ENCODE data around the gene ROR2.

The ROR2 gene

DNA sequence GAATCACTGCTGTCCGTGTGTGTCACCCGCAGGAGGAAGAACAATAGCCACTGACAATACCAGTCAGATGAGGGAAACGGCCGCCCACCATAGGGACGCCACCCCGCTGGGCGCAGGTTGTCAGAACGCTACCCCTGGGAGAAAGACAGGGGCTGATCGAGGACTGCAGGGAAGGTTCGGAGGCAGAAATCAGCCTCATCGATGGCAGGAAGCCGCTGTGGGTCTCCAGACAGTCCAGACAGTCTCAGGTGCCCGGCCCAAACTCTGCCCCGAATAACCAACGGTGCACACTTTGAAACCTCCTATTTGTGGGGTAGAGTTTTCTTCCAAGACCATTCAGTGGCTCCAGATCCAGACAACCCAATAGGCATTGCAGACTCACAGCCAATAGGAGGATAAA, 181.5 kb downstream of the ROR2 start:
- DNase-seq, result no peak

DNA sequence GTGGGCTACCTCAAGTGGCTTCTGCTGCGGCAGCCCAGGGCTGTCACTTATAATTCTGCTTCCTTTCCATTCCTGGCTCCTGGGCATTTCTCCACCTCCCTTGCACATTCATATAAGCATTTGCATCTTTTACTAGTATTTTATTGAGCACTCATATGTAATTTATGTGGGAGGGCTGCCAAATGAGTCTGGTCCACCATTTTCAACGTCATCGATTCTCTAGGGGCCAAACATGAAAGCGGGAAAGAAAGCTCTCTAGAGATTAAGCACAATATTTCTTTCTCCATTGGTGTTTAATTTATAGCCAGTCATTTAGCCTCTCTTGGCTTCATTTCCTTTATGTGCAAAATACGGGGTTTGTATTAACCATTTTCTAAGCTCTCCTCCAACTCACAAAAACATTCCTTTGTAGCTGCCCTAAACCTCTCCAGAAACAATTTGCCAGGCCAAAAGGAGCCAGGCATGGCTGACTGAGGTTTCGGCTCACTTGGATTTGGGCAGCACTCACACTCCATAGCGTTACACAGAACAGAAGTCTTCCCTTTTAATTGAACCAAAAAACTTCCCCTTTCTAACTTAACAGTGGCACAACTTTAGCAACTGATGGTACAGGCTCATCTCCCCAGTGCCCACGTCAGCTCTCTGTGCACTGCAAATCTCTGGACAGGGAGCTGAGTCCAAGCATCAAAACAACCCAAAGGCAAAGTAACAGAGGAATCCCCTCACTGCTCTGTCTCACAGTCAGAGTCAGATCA, 183.5 kb downstream of the ROR2 start:
- no peak for DNase-seq

DNA sequence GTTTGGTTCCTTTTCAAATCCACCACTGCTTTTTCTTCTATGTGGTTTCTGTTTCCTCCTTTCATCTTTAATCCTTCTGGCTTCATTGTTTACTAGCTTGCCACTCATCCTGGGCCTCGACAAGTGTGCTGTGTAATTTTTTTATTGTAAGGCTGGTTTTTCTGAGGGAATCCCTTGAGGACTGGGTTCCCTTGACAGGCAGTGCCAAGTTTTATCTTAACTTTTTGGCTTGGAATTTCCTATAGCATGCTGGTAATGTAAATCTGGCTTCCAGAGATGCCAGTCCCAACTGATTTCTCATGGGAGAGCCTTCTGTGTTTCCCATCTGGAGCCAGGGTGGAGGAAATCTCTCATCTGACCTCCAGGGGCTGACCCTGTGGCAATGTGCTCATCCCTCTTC, 184.7 kb downstream of the ROR2 start:
- DNase-seq, result no peak

DNA sequence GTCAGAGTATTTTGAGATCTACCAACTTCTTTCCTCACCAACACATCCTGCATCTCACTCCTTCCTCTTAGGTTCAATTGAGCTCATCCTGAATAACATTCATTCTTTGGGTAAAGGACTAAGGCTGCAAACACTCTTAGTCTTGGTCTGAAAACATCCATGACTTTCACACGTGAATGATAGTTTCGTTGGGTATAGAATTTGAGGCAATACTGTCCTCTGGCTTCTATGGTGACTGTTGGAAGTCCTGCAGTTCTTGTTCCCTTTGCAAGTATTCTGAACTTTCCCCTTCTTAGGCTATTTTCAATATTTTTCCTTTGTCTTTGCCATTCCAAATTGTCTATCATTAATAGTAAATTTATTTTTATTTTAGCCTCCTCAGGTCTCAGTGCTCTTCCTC, 185.4 kb downstream of the ROR2 start:
- no peak for DNase-seq

DNA sequence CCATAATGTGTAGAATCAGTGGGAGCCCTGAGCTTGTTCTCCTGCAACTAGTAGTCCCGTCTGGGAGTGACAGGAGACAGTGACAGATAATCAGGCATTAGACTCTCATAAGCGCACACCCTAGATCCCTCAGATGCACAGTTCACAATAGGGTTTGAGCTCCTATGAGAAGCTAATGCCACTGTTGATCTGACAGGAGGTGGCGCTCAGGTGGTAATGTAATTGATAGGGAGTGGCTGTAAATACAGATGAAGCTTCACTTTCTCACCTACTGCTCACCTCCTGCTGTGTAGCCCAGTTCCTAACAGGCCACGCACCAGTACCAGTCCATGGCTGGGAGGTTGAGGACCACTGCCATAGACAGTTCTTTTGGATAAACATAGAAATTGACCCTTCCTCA, 188.7 kb downstream of the ROR2 start:
- DNase-seq, result no peak

DNA sequence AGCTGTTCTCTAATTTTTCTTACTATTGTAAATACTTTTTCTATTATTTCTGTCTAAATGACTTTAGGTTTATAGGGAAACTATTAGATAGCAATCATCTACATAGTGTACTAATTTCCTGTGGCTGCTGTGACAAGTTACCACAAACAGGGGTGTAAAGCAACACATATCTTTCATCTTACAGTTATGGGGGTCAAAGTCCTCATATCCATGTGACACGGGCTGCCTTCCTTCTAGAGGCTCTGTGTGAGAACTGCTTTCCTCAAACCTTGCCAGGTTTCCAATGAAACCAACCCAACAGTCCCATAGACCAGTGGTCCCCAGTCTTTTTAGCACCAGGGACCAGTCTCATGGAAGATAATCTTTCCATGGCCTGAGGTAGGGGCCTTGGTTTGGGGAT, 189.1 kb downstream of the ROR2 start:
- DNase-seq, result no peak

DNA sequence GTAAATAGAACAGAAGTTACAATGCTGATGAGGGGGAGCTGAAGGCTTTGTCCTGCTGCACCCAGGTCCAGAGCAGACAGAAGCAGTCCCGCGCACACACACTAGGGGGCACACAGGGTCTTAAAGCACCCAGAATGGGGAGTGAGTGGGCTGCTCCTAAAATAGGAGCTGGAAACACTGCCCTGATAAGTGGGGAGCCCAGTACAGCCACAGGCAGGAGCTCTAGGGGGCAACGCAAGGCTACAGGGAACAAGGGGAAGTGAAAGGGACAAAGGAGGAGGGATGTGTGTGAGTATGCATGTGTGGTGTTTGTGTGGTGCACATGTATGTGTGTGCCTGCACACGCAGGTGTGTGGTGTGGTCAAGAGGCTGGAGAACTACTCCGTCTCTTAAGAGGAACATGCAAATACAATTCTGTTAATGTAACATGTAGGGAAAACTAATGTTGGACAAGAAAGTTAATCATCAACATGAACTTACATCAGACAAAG, 191.5 kb downstream of the ROR2 start:
- DNase-seq, result no peak

DNA sequence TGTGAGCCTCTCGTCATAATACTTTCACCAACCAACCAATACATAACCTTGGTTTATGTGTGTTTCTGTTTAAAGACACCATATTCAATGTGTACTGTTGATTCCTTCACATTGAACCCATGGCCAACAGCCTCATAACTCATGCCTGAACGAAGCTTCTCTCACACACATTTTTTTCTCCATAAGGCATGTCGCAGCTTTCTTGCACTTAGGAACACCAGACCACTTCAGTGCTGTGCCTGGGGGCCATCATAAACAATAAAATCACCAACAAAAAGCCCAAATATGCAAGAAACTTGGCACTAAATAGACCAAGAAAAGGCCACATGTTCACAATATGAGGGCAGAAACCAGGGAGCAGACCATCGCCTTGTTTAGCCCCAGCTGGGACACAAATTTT, 192.2 kb downstream of the ROR2 start:
- no peak for DNase-seq

DNA sequence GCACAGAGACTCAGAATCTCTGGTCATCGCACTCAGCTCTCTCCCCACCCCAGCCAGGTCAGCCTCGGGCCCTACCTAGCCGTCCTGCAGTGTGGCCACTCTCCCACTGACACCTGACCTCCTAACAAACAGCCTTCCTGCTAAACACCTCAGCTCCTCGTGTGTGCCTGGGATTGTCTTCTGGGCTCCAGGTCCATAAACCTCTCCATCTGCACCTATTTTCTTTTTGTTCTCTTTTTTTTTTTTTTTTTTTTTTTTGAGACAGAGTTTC, 193.6 kb downstream of the ROR2 start:
- DNase-seq, result no peak

DNA sequence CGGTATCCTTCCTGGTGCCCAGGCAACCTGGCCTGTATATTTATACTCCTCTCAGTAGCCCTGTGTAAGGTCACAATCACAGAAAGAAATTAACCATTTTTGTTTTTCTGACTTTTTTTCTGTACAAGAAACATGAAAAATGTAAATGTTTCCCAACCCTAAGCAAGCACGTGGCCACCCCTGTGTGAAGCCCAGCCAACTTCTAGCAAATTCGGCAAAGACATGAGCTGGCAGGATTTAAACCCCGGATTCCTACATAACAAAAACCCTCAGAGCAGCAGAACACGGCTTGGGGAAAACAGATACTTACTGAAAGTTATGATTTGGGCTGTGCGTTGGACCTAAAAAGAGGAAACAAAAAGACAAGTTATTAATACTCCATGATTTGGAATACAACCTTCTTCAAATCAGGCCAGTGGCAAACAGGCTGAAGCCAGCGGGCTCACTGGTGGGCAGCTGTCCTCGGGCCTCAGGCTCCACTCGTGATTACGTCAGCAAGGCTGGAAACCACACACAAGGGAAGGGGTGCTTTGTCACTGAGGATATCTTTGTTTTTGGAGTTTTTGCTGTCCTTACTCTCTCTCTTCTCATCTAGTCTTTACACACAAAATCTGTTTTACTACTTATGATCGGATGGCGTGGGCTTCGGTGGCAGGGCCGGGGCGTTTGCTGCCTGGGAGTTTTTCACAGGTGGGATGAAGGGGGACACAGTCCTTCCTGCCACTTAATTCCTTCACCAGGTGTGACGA, 194.1 kb downstream of the ROR2 start:
- DNase-seq, result no peak

DNA sequence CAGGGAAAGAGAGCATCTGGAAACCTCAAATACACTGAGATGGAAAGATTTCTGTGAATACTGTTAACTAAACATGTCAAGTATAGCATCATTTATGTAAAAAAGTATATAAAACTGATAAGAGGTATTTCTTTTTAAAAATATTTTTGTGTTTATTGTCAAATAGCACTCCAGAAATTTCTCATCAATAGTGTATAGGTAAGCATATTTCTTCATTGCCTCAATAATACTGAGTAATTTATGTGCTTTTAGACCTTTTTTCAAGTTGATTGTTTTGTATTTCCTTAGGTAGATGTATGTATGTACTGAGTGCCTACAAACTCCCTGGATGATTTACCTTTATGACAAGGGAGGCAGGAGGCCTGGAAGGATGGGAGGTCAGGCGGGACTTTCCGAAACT, 196.3 kb downstream of the ROR2 start:
- DNase-seq, result no peak

DNA sequence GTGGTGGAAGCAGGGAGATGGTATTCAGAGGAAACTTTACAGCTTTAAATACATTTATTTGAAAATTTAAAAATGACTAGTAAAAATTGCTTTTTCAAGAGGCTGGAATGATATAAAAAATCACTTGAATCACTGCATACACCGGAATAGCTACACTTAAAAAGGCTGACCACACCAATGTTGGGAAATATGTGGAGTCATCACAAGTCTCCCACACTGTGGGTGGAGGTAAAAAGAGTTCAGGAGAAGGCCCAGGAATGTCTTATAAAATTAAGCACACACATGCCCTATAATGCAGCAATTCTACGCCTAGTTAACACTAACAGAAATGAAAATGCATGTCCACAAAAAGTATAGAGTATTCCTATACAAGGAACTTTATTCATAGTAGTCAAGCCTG, 198.1 kb downstream of the ROR2 start:
- DNase-seq, result no peak

DNA sequence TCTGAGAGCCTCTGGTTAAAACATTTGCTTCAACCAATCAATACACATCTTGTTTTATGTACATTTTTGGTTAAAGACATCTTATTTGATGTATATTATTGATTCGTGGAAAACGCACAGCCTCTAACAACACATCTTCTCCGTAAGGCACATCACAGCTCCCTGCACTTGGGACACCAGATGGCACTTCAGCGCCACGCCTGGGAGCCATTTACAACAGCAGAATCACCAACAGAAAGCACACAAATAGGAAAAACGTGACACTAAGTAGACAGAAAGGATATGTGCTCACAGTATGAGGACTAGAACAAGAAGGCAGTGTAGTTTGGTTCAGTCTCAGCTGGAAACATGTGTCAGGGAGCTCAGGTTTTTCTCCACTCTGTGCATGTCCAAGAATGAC, 199.7 kb downstream of the ROR2 start:
- peak in 1 of 2 experiments; percentile 23 for DNase-seq

DNA sequence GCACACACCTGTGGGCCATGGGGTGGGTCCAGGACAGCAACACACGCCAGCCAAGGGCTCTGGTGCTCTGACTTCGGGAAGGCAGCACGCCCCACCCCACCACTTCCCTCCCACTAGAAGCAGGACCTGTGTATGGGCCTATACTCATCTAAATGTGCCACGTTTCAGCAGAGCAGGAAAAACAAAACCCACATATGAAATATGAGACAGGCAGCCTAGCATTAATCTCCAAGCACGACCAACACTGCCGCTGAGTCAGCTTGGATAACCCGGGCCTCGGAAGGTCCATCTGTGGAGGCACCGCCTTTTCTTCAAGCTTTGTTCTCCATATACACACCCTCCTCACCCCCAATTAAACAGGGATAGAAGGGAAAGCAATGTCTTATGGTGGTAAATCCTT, 203.1 kb downstream of the ROR2 start:
- DNase-seq, result no peak

DNA sequence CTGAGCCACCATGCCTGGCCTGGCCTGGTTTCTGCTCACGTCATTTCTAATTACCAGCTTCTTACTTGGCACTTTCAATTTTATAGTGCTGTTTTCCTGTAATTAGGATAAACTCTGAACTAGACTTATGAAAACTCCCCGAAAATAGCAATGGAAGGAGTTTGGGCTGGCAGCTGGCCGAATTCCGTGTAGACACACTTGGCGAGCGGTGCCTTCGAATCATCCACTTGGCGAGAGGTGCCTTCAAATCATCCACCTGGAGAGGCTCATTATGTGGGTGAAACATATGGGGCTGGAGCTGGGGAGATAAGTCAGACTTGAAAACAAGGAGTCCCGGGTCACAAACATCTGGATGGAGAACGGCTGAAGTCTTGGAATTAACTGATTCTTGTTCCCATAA, 203.7 kb downstream of the ROR2 start:
- DNase-seq, result no peak

DNA sequence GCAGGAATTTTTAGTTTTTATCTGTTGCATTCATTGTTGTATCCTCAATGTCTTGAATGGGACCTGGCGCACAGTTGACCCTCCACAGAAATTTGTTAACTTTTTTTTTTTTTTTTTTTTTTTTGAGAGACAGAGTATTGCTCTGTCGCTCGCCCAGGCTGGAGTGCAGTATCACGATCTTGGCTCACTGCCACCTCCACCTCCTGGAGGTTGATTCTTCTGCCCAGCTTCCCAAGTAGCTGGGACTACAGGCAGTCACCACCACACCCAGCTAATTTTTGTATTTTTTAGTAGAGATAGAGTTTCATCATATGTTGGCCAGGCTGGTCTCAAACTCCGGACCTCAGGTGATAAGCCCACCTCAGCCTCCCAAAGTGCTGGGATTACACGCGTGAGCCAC, 205.9 kb downstream of the ROR2 start:
- no peak for DNase-seq

DNA sequence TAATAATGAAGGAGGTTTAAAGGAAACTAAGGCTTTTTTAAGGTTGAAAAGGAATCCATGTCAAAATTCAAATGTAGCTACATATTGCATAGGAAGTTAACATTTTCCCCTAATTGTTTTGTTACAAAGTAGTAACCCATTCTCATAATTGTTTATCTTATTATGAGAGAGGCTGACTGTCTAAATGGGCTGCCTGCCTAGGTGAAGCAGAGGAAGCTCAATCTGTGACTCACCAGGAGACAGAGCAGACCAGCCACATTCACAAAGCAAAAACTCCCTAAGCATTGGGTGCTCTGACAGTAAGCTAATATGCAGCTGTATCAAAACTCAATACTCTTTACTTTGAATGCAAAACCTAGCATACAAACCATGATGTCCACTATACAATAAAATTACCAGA, 208.5 kb downstream of the ROR2 start:
- no peak for DNase-seq

DNA sequence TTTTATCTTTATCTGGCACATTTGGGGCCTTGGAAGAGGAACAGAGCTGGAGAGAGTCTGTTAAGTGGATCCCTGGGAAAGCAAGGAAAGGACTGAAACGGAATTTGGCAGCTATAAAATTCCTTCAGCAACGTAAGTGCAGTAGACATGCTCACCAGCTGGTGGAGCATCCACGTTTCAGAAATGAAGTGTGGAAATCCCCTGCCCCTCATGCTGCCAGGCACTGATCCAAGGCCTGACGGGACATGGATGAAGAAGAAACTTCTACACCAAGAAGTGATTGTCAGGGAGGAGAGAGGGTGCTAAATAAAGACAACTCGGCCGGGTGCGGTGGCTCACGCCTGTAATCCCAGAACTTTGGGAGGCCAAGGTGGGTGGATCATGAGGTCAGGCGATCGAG, 209.3 kb downstream of the ROR2 start:
- no peak for DNase-seq

DNA sequence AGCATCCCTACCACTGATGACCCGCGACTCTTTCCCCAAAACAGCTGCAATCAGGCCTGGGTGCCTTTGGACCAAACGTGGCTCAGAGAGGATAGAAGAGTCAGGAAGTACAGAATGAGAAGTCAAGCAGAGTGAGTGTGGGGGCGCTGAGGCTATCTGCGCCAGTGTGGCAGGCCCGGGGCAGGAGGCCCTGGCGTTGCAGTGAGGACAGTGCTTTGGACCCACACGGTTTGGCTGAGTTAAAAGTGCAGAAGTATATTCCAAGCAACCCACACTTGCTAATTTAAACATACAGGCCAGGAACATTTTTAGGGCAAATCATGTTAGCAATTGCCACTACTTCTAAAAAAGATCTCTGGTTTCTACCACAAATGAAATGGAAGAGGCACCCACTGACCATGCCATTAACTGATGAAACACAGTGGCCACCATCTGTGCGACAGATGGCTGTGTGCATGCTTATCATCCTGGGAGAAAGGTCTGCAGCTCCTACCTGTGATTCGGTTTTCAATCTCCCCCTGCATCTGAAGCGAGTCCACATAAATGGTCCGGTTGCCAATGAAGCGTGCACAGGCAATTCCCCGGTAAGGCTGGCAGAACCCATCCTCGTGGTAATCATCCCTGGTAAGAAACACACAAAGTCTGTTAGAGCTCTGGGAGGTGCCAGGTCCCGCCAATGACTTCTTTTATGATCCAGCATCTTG, 213.0 kb downstream of the ROR2 start:
- DNase-seq, result no peak

DNA sequence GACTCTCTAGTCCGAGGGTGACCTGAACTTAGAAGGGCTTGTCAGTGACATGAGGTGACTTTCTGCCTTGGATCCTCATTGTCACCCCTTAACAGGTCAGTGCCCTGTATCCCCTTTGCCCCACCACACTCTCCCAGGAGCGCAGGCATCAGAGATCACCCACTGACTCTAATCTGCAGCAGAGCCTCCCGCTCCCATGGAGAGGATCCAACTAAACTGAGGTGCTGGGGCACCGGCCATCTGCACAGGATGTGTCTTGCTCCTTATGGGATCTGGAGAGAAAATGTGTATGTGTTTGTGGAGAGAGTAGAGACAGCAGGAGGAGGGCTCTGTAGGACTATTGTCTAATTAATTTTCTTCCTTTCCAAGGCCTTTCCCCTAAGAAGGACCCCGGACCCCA, 213.7 kb downstream of the ROR2 start:
- no peak for DNase-seq

DNA sequence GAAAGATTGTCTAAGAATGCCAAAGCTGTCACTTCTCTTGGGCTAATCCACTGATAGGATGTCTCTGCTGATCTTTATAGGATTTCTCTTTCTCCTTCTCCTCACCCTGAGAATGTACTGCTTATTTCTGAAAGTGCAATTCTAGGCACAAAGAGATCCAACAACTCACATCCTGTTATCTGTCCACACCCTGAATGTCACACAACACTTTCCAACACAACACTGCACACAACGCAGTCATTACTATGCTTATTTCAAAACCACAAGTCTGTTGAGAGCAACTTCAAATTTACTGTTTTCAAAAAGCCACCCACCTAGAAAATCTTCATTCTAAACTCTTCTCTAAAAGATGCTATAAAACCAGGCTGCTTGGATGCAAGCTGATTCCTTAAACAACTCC, 215.0 kb downstream of the ROR2 start:
- no peak for DNase-seq

DNA sequence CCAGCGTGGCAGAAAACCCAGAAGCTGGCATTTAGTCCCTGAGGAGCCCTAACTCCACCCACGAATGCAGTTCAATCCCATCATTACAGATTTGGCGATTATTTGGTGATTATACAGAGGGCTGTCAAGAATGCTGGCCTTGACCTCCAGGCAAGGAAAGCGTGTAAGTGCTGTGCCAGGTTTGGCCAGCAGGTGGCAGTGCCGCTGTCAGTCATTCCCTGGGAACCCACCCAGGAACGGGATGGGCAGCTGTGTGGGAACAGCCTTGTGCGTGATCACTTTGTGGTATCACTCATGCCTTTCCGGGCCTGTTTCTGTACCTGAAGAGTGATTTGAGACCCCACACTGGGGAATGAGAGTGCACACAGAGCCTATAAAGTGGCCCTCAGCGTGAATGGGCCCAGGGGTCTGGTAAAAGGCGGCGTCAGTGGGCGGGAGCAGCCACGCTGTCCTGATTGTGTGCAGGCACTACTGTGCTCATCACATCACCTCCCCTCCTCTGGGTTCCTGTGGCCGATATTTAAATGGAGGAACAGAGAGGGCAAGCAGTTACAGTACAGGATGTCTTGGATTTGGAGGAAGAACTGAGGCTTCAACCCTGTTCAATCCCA, 215.6 kb downstream of the ROR2 start:
- DNase-seq, result peak in 1 of 2 experiments; percentile 7

DNA sequence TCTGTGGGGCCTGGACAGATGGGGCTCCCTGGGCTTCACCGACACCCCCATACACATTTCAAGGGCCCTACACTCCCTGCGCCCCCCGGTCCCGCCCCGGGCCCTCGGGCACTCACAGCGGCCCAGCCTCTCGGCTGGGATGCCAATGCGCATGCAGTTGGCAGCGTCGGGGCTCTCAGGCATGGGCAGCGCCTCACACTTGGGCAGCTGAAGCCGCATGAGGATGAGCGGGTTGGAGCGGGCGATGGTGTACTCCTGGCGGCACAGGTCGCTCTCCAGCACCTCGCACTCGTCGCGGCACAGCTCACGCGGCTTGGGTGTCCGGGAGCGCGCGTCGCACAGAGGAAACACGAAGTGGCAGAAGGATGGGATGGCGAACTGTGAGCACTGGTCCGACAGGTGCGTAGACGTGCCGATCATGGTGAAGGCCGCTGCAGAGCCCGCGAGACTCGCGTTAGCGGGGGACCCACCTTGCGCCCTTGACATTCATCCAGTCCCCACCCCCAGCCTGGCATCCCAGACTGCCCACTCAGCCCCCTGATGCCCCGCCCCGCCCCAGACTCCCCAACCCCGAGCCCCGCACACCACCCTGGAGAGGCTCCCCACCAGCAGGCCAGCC, 216.9 kb downstream of the ROR2 start:
- DNase-seq, result no peak
